ENCODE results near the gene FXR1.

The FXR1 gene

GRCh38 chr3:181007262-181007661 is 94.8 kb downstream of the FXR1 start:
- no peak for DNase-seq (ENCODE audit: low spot score)

DNA sequence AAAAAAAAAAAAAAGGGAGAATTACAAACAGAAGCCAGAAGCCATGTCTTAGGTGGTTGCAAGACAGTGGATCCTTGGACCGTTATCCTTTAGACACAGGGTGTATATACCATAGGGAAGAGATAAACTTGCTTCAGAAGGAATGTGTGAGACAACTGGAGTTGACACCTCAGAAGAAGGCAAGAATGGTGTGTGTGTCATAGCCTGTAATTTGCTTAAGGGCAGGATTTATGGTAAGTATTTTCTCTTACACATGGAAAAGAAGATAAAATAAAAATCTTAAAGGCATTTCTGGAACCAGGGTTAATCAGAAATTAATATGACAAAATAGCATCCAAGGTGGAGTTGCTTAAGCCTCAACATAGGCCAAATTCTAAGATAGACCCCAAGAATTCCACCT is 96.3 kb downstream of the FXR1 start:
- DNase-seq (ENCODE audit: low spot score) = no peak

DNA sequence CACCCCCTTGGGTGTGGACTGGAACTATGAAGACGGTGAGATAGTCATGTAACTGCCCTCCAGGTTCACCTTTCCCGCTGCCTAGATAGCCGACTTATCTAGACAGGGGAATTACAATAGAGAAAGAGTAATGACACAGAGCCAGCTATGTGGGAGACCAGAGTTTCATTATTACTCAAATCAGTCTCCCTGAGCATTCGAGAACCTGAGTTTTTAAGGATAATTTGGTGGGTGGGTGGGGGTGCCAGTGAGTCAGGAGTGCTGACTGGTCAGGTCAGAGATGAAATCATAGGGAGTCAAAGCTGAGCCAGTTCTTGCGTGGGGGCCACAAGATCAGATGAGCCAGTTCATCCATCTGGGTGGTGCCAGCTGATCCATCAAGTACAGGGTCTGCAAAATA is 96.8 kb downstream of the FXR1 start:
- DNase-seq (ENCODE audit: low spot score) = no peak

GRCh38 chr3:181017690-181018089 is 105.2 kb downstream of the FXR1 start:
- no peak for DNase-seq (ENCODE audit: low spot score)

DNA sequence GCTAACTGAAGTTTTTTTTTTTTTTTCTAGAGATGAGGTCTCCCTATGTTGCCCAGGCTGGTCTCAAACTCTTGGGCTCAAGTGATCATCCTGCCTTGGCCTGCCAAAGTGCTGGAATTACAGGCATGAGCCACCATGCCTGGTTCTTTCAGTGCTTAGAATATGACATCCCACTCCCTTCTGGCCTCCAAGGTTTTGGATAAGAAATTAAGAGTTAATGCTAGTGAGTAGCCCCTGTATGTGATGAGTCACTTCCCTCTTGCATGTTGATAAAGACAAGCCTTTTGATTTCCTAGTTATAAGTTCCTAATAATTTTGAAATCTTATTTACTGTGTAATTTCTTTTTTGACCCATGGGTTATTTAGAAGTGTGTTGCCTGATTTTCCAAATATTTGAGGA is 112.7 kb downstream of the FXR1 start:
- DNase-seq (ENCODE audit: low spot score) = no peak

DNA sequence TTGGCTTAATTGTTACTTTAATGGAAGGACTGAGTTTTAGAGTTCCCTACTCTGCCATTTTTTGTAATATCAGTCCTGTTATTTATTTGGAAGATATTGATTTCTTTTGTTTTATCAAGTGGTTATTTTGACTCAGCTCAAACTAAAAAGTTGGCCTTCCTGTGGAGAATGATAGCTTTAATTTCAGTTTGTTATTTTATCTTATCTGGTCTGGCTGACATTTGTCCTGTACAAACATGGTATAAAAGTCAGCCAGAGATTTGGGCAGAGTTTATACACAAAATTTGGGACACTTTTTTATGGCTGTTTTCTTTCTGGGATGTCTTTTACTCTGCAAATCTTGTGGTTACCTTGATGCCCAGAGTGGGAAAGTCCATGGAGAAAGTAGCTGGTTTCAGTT is 118.5 kb downstream of the FXR1 start:
- no peak for DNase-seq (ENCODE audit: low spot score)

Data from SW480 (cell line).